ENCODE measurements around the gene RGL2.

DNA sequence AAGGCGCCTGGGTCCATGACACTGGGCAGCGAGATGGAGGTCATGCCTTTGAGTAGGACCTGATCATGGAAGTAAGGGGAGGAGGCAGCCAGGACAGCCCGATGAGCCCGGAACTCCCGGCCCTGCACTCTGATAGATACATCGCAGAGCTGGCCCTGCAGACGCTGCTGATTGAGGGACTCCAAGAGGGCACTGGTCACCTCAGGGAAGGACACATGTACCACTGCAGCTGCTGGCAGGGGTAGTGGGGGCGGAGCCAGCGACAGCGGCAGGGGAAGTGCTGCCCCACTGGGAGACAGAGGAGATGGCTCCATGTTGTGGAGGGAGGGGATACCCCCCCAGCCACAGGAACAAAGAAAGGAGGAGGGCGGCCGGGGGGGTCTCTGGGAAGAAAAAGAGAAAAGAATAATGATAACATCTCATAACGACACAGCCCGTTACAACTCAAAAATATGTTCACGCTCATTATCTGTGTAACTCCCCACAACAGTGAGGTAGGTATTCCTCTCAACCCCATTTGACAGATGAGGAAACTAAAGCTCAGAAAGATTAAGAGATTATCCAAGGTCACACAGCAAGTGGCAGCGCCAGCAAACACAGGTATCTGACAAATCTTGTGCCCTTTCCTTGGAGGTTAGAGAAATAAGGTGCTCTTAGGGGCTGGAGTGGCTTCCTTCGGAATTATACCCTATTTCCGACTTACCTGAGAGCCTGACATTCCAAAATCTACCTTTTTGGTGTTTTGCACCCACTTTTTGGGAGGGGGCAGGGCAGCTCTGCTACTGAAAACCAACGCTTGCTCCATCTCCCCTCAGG, 18.1 kb upstream of the RGL2 start:
- TF ChIP-seq CTCF (IDR thresholded peaks at IDR 0.05) (no peak), SIN3A (IDR thresholded peaks at IDR 0.05; ENCODE audit: borderline replicate concordance, insufficient read depth, low read depth, low read length) (no peak)
